Lung (tissue), 4 donors: ENCODE measurements around the gene AMTN. TPM values are rescaled to one million over a fixed set of nuclear protein-coding genes. Genes with fewer than 3 reads are reported as not detected.

ENCODE experiments used
- polyA plus RNA-seq, 2 donors: library from polyadenylated mRNA; stranded (reverse); fragments of 200-250 nt; gene quantifications; one replicate each; pipeline ENCODE4 v1.2.1, GENCODE V29; 2013
- total RNA-seq, 2 donors: library from RNA; depleted of rRNA in 1 of 2; stranded (reverse); fragments of >200 nt in 1 of 2; gene quantifications; one replicate each; pipeline ENCODE4 v1.2.1, GENCODE V29; 2014 to 2021
- donor health status: Bipolar disorder and iron deficiency.
- donor health status: healthy.
- donor health status: DM: yes; HTN: yes; CAD: no.

Gene AMTN
- total and polyA plus RNA-seq, 4 donors = 0.51 TPM; not detected in 3

Other genes starting within 250 kb of the AMTN start
- gene CABS1, start 183.6 kb upstream of the AMTN start, total RNA-seq = not detected
- not detected for gene CABS1, start 183.6 kb upstream of the AMTN start, polyA plus RNA-seq
- gene SMR3A, start 157.8 kb upstream of the AMTN start, total RNA-seq = not detected
- gene SMR3A, start 157.8 kb upstream of the AMTN start, polyA plus RNA-seq = not detected
- gene SMR3B, start 135.4 kb upstream of the AMTN start, total RNA-seq = not detected
- not detected for gene SMR3B, start 135.4 kb upstream of the AMTN start, polyA plus RNA-seq
- not detected for gene OPRPN, start 120.6 kb upstream of the AMTN start, total RNA-seq
- gene OPRPN, start 120.6 kb upstream of the AMTN start, polyA plus RNA-seq = not detected
- gene MUC7, start 46.4 kb upstream of the AMTN start, total RNA-seq = not detected
- gene MUC7, start 46.4 kb upstream of the AMTN start, polyA plus RNA-seq = not detected
- gene AMBN, start 73.7 kb downstream of the AMTN start, total RNA-seq = not detected
- not detected for gene AMBN, start 73.7 kb downstream of the AMTN start, polyA plus RNA-seq
- under 1 TPM; 0.11 to 0.28 TPM for gene ENAM, start 110.2 kb downstream of the AMTN start, total RNA-seq
- gene ENAM, start 110.2 kb downstream of the AMTN start, polyA plus RNA-seq = under 1 TPM; 0.06 TPM
- gene JCHAIN, start 147.9 kb downstream of the AMTN start, total RNA-seq = 100 to 1,000 TPM; 131 to 276 TPM
- gene JCHAIN, start 147.9 kb downstream of the AMTN start, polyA plus RNA-seq = 10 to 100 TPM; 18.3 to 91.8 TPM
- gene UTP3, start 170.0 kb downstream of the AMTN start, total RNA-seq = 10 to 100 TPM; 20.1 to 25.8 TPM
- gene UTP3, start 170.0 kb downstream of the AMTN start, polyA plus RNA-seq = 10 to 100 TPM; 30.5 to 32.0 TPM
- gene RUFY3, start 203.4 kb downstream of the AMTN start, total RNA-seq = 100 to 1,000 TPM in 1 of 2 donors, 10 to 100 TPM in 1; 61.5 to 122 TPM
- gene RUFY3, start 203.4 kb downstream of the AMTN start, polyA plus RNA-seq = 10 to 100 TPM; 17.2 to 25.0 TPM